Panc1 (cell line): Measurements from ENCODE around the gene PAPSS2. TPM values are rescaled to one million over a fixed set of nuclear protein-coding genes. Genes with fewer than 3 reads are reported as not detected.

Source experiments
- ATAC-seq: fragments of 200-7000 bp; cut with Tn5 transposase; 2 replicates; pipeline ENCODE4 v1.9.1; 2020; ENCODE audit warnings: mild to moderate bottlenecking, moderate library complexity
- BruUV-seq: library from RNA; stranded (reverse); fragments of 400-500 nt; replicated peaks from 2 replicates; lab custom pipeline; 2021; lab: Mats Ljungman, UMichigan
- CTCF ChIA-PET: fragments of 300-600 bp; sonication (Branson Sonifier 250); formaldehyde crosslinking; loops from one replicate; lab custom pipeline; 2022; ENCODE audit warnings: antibody characterized with exemption; lab: Charles Lee
- POLR2A ChIA-PET: fragments of 300-600 bp; sonication (Branson Sonifier 250); formaldehyde crosslinking; loops from one replicate; lab custom pipeline; 2022; ENCODE audit warnings: antibody characterized with exemption; lab: Charles Lee
- DNase-seq: peaks from one replicate; pipeline ENCODE4 v3.0.0-alpha.2; 2010; ENCODE audit warnings: low read depth, low spot score
- H3K27ac ChIP-seq: 2 replicates; pipeline ENCODE4 v1.5.1; 2011; ENCODE audit warnings: mild to moderate bottlenecking, low read length, inconsistent platforms
- H3K27me3 ChIP-seq: fragments of 200-500 bp; sonication (Bioruptor generic); 2 replicates; pipeline ENCODE4 v1.6.0; 2014; ENCODE audit warnings: low read length, inconsistent platforms; ENCODE audit not compliant: control insufficient read depth, insufficient read depth
- H3K36me3 ChIP-seq: fragments of 200-500 bp; sonication (Bioruptor generic); 2 replicates; pipeline ENCODE4 v1.5.1; 2014; ENCODE audit warnings: inconsistent platforms, mild to moderate bottlenecking, low read length, moderate library complexity; ENCODE audit not compliant: control insufficient read depth, insufficient read depth
- H3K4me1 ChIP-seq: 2 replicates; pipeline ENCODE4 v1.5.1; 2011; ENCODE audit warnings: inconsistent platforms, mild to moderate bottlenecking, low read length, moderate library complexity; ENCODE audit not compliant: control insufficient read depth, insufficient read depth
- H3K4me3 ChIP-seq, 2 experiments: 2 replicates each; pipeline ENCODE4 v1.5.1; 2011 to 2012; ENCODE audit warnings: low read depth in 2 of 2, low read length in 2 of 2, mild to moderate bottlenecking in 2 of 2, inconsistent platforms in 1 of 2, moderate library complexity in 1 of 2
- H3K9me3 ChIP-seq: fragments of 200-500 bp; sonication (Bioruptor generic); 2 replicates; pipeline ENCODE4 v1.5.1; 2014; ENCODE audit warnings: low read depth, mild to moderate bottlenecking, inconsistent platforms, low read length, moderate library complexity; ENCODE audit not compliant: control insufficient read depth, insufficient read depth
- CTCF ChIP-seq: fragments of 450-650 bp; IDR thresholded peaks from 2 replicates; pipeline ENCODE4 v1.5.1; 2017; ENCODE audit warnings: mild to moderate bottlenecking
- POLR2AphosphoS5 ChIP-seq: IDR thresholded peaks from 2 replicates; pipeline ENCODE4 v1.6.1; 2012; ENCODE audit warnings: mild to moderate bottlenecking, low read depth, low read length, moderate library complexity
- REST ChIP-seq, 2 experiments: IDR thresholded peaks; 2 replicates each; pipeline ENCODE4 v1.6.1; 2011 to 2012; ENCODE audit warnings: low read depth in 2 of 2, control low read depth in 1 of 2, low read length in 1 of 2, mild to moderate bottlenecking in 1 of 2, moderate library complexity in 1 of 2; ENCODE audit not compliant: insufficient read depth in 1 of 2
- SIN3A ChIP-seq: IDR thresholded peaks from 2 replicates; pipeline ENCODE4 v1.6.1; 2012; ENCODE audit warnings: low read depth, mild to moderate bottlenecking, low read length, moderate library complexity, borderline replicate concordance; ENCODE audit not compliant: insufficient read depth
- TCF7L2 ChIP-seq: IDR thresholded peaks from 2 replicates; pipeline ENCODE4 v1.6.1; 2011; ENCODE audit warnings: mild to moderate bottlenecking, low read depth, low read length, inconsistent platforms
- in situ Hi-C: cut with HindIII; loops from 2 replicates; pipeline ENCODE4 v1.10.0; 2016; ENCODE audit warnings: low sequenced_read_pairs, low pct_unique_long_range_greater_than_20kb
- intact Hi-C: fragments of 100-400 bp; cut with micrococcal nuclease; formaldehyde crosslinking; loops from one replicate; pipeline ENCODE4 v1.10.0; 2022; ENCODE audit not compliant: unreplicated experiment
- total RNA-seq: library from RNA; stranded (reverse); gene quantifications from one replicate; pipeline ENCODE4 v1.2.1, GENCODE V29; 2021; ENCODE audit not compliant: unreplicated experiment

PAPSS2 gene
- total RNA-seq, 1 experiment from 2014 or later: 17.1 TPM

GRCh38 chr10:87615856-87616255 is 43.8 kb upstream of the PAPSS2 start:
- no peaks in the 10 kb centered on the region for H3K9me3 ChIP-seq
- BruUV-seq: no TSS peak
- H3K4me1 ChIP-seq: no peaks in the 10 kb centered on the region
- no peak overlapping the region for H3K27ac ChIP-seq
- TF ChIP-seq POLR2AphosphoS5 (no peak), TCF7L2 (no peak), CTCF (no peak), SIN3A (no peak), REST (IDR thresholded peaks at IDR 0.05; ENCODE audit: insufficient read depth in 1 of 2, low read depth in 2 of 2, low read length in 1 of 2) (no peak)
- ATAC-seq (no peak), DNase-seq (no peak)
- no peak overlapping the region for H3K4me3 ChIP-seq
- CTCF ChIA-PET: no interaction called here
- intact Hi-C loops: no loop called here
- POLR2A ChIA-PET: no interaction called here
- in situ Hi-C loops: no loop called here
- H3K27me3 ChIP-seq: no peaks in the 10 kb centered on the region
- H3K36me3 ChIP-seq: no peaks in the 10 kb centered on the region

- ATAC-seq (no peak), DNase-seq (no peak)
- no peak overlapping the region for H3K27ac ChIP-seq
- no peak overlapping the region for H3K4me3 ChIP-seq
- CTCF ChIA-PET: no interaction called here
- in situ Hi-C loops: no loop called here
- intact Hi-C loops: no loop called here
- H3K27me3 ChIP-seq: no peaks in the 10 kb centered on the region
- POLR2A ChIA-PET: no interaction called here
- H3K9me3 ChIP-seq: no peaks in the 10 kb centered on the region
- no TSS peak for BruUV-seq
- H3K4me1 ChIP-seq: no peaks in the 10 kb centered on the region
- no peak for TF ChIP-seq TCF7L2
- TF ChIP-seq CTCF: no peak
- TF ChIP-seq REST (IDR thresholded peaks at IDR 0.05; ENCODE audit: insufficient read depth in 1 of 2, low read depth in 2 of 2, low read length in 1 of 2): no peak
- TF ChIP-seq POLR2AphosphoS5: no peak
- no peak for TF ChIP-seq SIN3A
- no peaks in the 10 kb centered on the region for H3K36me3 ChIP-seq
Observed at GRCh38 chr10:87617503-87617902, 42.2 kb upstream of the PAPSS2 start.
